ENCODE data around the gene STX11.

- TF ChIP-seq CTCF (IDR thresholded peaks at IDR 0.05; ENCODE audit: low read length) (no peak), EZH2 (optimal IDR thresholded peaks at IDR 0.05; ENCODE audit: low read depth, low read length) (no peak), EZH2phosphoT487 (IDR thresholded peaks at IDR 0.05; ENCODE audit: low read length) (no peak)
Observed at GRCh38 chr6:144213315-144213714, 63.0 kb downstream of the STX11 start.
